IMR-90 (cell line): Measurements from ENCODE around the gene RPS19BP1. TPM values are rescaled to one million over a fixed set of nuclear protein-coding genes. Genes with fewer than 3 reads are reported as not detected.

Experiments
- ATAC-seq: fragments of 200-7000 bp; cut with Tn5 transposase; 2 replicates; pipeline ENCODE4 v1.9.1; 2020; ENCODE audit warnings: low read depth, mild to moderate bottlenecking, moderate library complexity
- BruUV-seq: library from RNA; stranded (reverse); fragments of 400-500 nt; replicated peaks from 2 replicates; lab custom pipeline; 2021; lab: Mats Ljungman, UMichigan
- CTCF ChIA-PET: fragments of 300-600 bp; formaldehyde crosslinking; extraction: SDS; loops from one replicate; lab custom pipeline; 2021; ENCODE audit warnings: antibody characterized with exemption; lab: Yijun Ruan, JAX
- POLR2A ChIA-PET: fragments of 300-600 bp; sonication (Branson Sonifier 250); formaldehyde crosslinking; loops from one replicate; lab custom pipeline; 2022; ENCODE audit warnings: antibody characterized with exemption; ENCODE audit not compliant: unreplicated experiment; lab: Charles Lee
- DNase-seq: peaks from one replicate; pipeline ENCODE4 v3.0.0; 2013
- H2AFZ ChIP-seq: replicated peaks from 2 replicates; pipeline ENCODE3; 2013; ENCODE audit warnings: low read length, mild to moderate bottlenecking; ENCODE audit not compliant: poor library complexity
- H2AK5ac ChIP-seq: 2 replicates; pipeline ENCODE4 v1.6.1; 2013; ENCODE audit warnings: low read depth, low read length, inconsistent platforms
- H2AK9ac ChIP-seq: replicated peaks from 2 replicates; pipeline ENCODE3; 2013; ENCODE audit warnings: mild to moderate bottlenecking, low read depth, low read length, moderate library complexity; ENCODE audit not compliant: poor library complexity
- H2BK120ac ChIP-seq: 2 replicates; pipeline ENCODE4 v1.6.1; 2013; ENCODE audit warnings: low read depth, low read length, inconsistent platforms
- H2BK15ac ChIP-seq: 3 replicates; pipeline ENCODE4 v1.6.1; 2013; ENCODE audit warnings: low read depth, low read length, inconsistent platforms
- H2BK20ac ChIP-seq: 2 replicates; pipeline ENCODE4 v1.6.1; 2013; ENCODE audit warnings: low read depth, mild to moderate bottlenecking, inconsistent platforms, low read length, moderate library complexity
- H2BK5ac ChIP-seq: 2 replicates; pipeline ENCODE4 v1.6.1; 2013; ENCODE audit warnings: mild to moderate bottlenecking, low read depth, low read length, inconsistent platforms; ENCODE audit not compliant: poor library complexity, severe bottlenecking
- H3K14ac ChIP-seq: replicated peaks from 2 replicates; pipeline ENCODE4 v1.6.1; 2013; ENCODE audit warnings: low read depth, low read length, inconsistent platforms
- H3K18ac ChIP-seq: 2 replicates; pipeline ENCODE4 v1.6.1; 2013; ENCODE audit warnings: low read depth, low read length, control low read depth
- H3K23ac ChIP-seq: 2 replicates; pipeline ENCODE4 v1.6.1; 2013; ENCODE audit warnings: low read depth, low read length, inconsistent platforms
- H3K27ac ChIP-seq: 2 replicates; pipeline ENCODE4 v1.5.1; 2013; ENCODE audit warnings: mild to moderate bottlenecking, control low read depth, low read length; ENCODE audit not compliant: insufficient read depth
- H3K27me3 ChIP-seq: 2 replicates; pipeline ENCODE4 v1.6.1; 2013; ENCODE audit warnings: low read length; ENCODE audit not compliant: control insufficient read depth, insufficient read depth
- H3K36me3 ChIP-seq: 2 replicates; pipeline ENCODE4 v1.6.1; 2013; ENCODE audit warnings: low read length, mixed read lengths; ENCODE audit not compliant: control insufficient read depth, insufficient read depth
- H3K4ac ChIP-seq: 2 replicates; pipeline ENCODE4 v1.6.1; 2013; ENCODE audit warnings: low read depth, low read length, inconsistent platforms
- H3K4me1 ChIP-seq: 2 replicates; pipeline ENCODE4 v1.6.1; 2013; ENCODE audit warnings: low read length, mixed read lengths; ENCODE audit not compliant: control insufficient read depth, insufficient read depth
- H3K4me2 ChIP-seq: 2 replicates; pipeline ENCODE4 v1.6.1; 2013; ENCODE audit warnings: low read depth, mild to moderate bottlenecking, control low read depth, low read length, moderate library complexity
- H3K4me3 ChIP-seq: 2 replicates; pipeline ENCODE4 v1.5.1; 2013; ENCODE audit warnings: low read depth, mild to moderate bottlenecking, control low read depth, low read length, moderate library complexity; ENCODE audit not compliant: insufficient read depth
- H3K56ac ChIP-seq: 2 replicates; pipeline ENCODE4 v1.6.1; 2013; ENCODE audit warnings: low read length, inconsistent platforms; ENCODE audit not compliant: insufficient read depth; ENCODE audit errors: extremely low read depth
- H3K79me1 ChIP-seq, 2 experiments: 2 replicates each; pipeline ENCODE4 v1.6.1; 2013; ENCODE audit warnings: low read length in 2 of 2, inconsistent platforms in 1 of 2, low read depth in 1 of 2
- H3K9ac ChIP-seq: 2 replicates; pipeline ENCODE4 v1.6.1; 2013; ENCODE audit warnings: low read depth, low read length, control low read depth
- H3K9me1 ChIP-seq: 2 replicates; pipeline ENCODE4 v1.6.1; 2013; ENCODE audit warnings: low read length, inconsistent platforms; ENCODE audit not compliant: insufficient read depth
- H3K9me3 ChIP-seq: 2 replicates; pipeline ENCODE4 v1.6.1; 2013; ENCODE audit warnings: low read length; ENCODE audit not compliant: control insufficient read depth, insufficient read depth
- H4K20me1 ChIP-seq: 2 replicates; pipeline ENCODE4 v1.6.1; 2013; ENCODE audit warnings: low read length, inconsistent platforms; ENCODE audit not compliant: insufficient read depth
- H4K5ac ChIP-seq: 2 replicates; pipeline ENCODE4 v1.6.1; 2013; ENCODE audit warnings: mild to moderate bottlenecking, low read depth, low read length, control low read depth
- H4K8ac ChIP-seq, 2 experiments: 2 replicates each; pipeline ENCODE4 v1.6.1; 2013; ENCODE audit warnings: low read depth in 2 of 2, low read length in 2 of 2, control low read depth in 1 of 2, inconsistent platforms in 1 of 2
- H4K91ac ChIP-seq: 2 replicates; pipeline ENCODE4 v1.6.1; 2013; ENCODE audit warnings: low read depth, low read length, inconsistent platforms; ENCODE audit not compliant: insufficient read depth
- BHLHE40 ChIP-seq: fragments of 150-350 bp; IDR thresholded peaks from 2 replicates; pipeline ENCODE4 v1.6.1; 2016; ENCODE audit warnings: mild to moderate bottlenecking, low read depth, low read length
- CEBPB ChIP-seq: IDR thresholded peaks from 2 replicates; pipeline ENCODE4 v1.6.1; 2012; ENCODE audit warnings: low read depth, low read length, improper control_type of control experiment
- CHD1 ChIP-seq: IDR thresholded peaks from 2 replicates; pipeline ENCODE4 v1.6.1; 2012; ENCODE audit warnings: low read depth, low read length, improper control_type of control experiment
- CTCF ChIP-seq: conservative IDR thresholded peaks from 2 replicates; pipeline ENCODE4 v1.5.1; 2012; ENCODE audit warnings: mild to moderate bottlenecking, low read depth, low read length, improper control_type of control experiment
- ELK1 ChIP-seq: fragments of 150-350 bp; IDR thresholded peaks from 2 replicates; pipeline ENCODE4 v1.6.1; 2016; ENCODE audit warnings: low read depth, mild to moderate bottlenecking, low read length, moderate library complexity, borderline replicate concordance
- FOS ChIP-seq: fragments of 150-350 bp; IDR thresholded peaks from 2 replicates; pipeline ENCODE4 v1.6.1; 2016; ENCODE audit warnings: low read depth, low read length
- MAFK ChIP-seq: IDR thresholded peaks from 2 replicates; pipeline ENCODE4 v1.6.1; 2012; ENCODE audit warnings: low read depth, low read length, improper control_type of control experiment
- MAZ ChIP-seq: IDR thresholded peaks from 2 replicates; pipeline ENCODE4 v1.6.1; 2012; ENCODE audit warnings: low read depth, mild to moderate bottlenecking, low read length, improper control_type of control experiment, moderate library complexity, borderline replicate concordance
- MXI1 ChIP-seq: IDR thresholded peaks from 2 replicates; pipeline ENCODE4 v1.6.1; 2012; ENCODE audit warnings: low read depth, mild to moderate bottlenecking, low read length, moderate library complexity, borderline replicate concordance
- NFE2L2 ChIP-seq: fragments of 150-350 bp; IDR thresholded peaks from 2 replicates; pipeline ENCODE4 v1.6.1; 2016; ENCODE audit warnings: low read depth, mild to moderate bottlenecking, low read length
- POLR2A ChIP-seq: IDR thresholded peaks from 2 replicates; pipeline ENCODE4 v1.6.1; 2012; ENCODE audit warnings: mild to moderate bottlenecking, low read depth, low read length
- RAD21 ChIP-seq: IDR thresholded peaks from 2 replicates; pipeline ENCODE4 v1.6.1; 2012; ENCODE audit warnings: low read length, improper control_type of control experiment
- RCOR1 ChIP-seq: IDR thresholded peaks from 2 replicates; pipeline ENCODE4 v1.6.1; 2012; ENCODE audit warnings: mild to moderate bottlenecking, low read length, improper control_type of control experiment; ENCODE audit not compliant: insufficient replicate concordance
- RFX5 ChIP-seq: IDR thresholded peaks from 2 replicates; pipeline ENCODE4 v1.8.0; 2012; ENCODE audit warnings: low read depth, mild to moderate bottlenecking, low read length, moderate library complexity
- SMC3 ChIP-seq: fragments of 150-350 bp; IDR thresholded peaks from 2 replicates; pipeline ENCODE4 v1.6.1; 2016; ENCODE audit warnings: low read depth, mild to moderate bottlenecking, antibody characterized with exemption, low read length, moderate library complexity
- USF2 ChIP-seq: fragments of 150-350 bp; IDR thresholded peaks from 2 replicates; pipeline ENCODE4 v1.6.1; 2017; ENCODE audit warnings: mild to moderate bottlenecking, antibody characterized with exemption, low read length, low read depth
- WGBS, 2 experiments: methylation state at CpG; one replicate each; pipeline versions ENCODE4 v1.1.5 to v1.1.7; 2013; ENCODE audit warnings: missing lambda C conversion rate in 2 of 2; ENCODE audit not compliant: insufficient read length in 1 of 2; ENCODE audit errors: extremely low coverage in 2 of 2; 5-methylcytosine and 5-hydroxymethylcytosine counted together
- dilution Hi-C: fragments of 300-500 bp; cut with HindIII; formaldehyde crosslinking; loops from one replicate; pipeline ENCODE4 v1.14.3; 2018; ENCODE audit warnings: low sequenced_read_pairs; ENCODE audit not compliant: unreplicated experiment
- in situ Hi-C: fragments of 300-500 bp; cut with MboI; formaldehyde crosslinking; loops from 3 replicates; pipeline ENCODE4 v1.14.3; 2019; ENCODE audit warnings: low sequenced_read_pairs, inconsistent platforms, mixed read lengths
- intact Hi-C: fragments of 100-400 bp; cut with micrococcal nuclease; formaldehyde crosslinking; loops from 2 replicates; pipeline ENCODE4 v1.10.0; 2022
- polyA plus RNA-seq, 3 experiments: library from polyadenylated mRNA; depleted of rRNA; stranded (reverse); fragments of >200 nt; gene quantifications; 2 replicates each; pipeline ENCODE4 v1.2.3, GENCODE V29; 2012; ENCODE audit warnings: low replicate concordance in 1 of 3
- total RNA-seq: library from RNA; depleted of rRNA; stranded (reverse); fragments of >200 nt; gene quantifications from 2 replicates; pipeline ENCODE4 v1.2.3, GENCODE V29; 2012

Gene RPS19BP1
- total and polyA plus RNA-seq, 2 of the 4 experiments (the other 2 are of a cell fraction): 33.0 to 95.4 TPM

- Histone ChIP-seq H3K27ac (no peak overlapping the region), H2AK9ac (no peak overlapping the region), H4K5ac (no peak overlapping the region), H2BK20ac (no peak overlapping the region), H3K14ac (no peak overlapping the region), H3K9me3 (no peaks in the 10 kb centered on the region), H3K9ac (no peak overlapping the region), H2BK120ac (no peak overlapping the region), H2AFZ (no peak overlapping the region), H4K91ac (no peak overlapping the region), H3K4me1 (peaks cover 2% of the 10 kb centered on the region; the same call in 1 of the 2 replicates), H3K56ac (no peak overlapping the region), H3K27me3 (peaks cover 75% of the 10 kb centered on the region), H2BK5ac (no peak overlapping the region), H3K4ac (no peak overlapping the region), H4K20me1 (no peaks in the 10 kb centered on the region), H3K79me1 (no peaks in the 10 kb centered on the region), H3K36me3 (no peaks in the 10 kb centered on the region), H4K8ac (no peak overlapping the region), H3K4me3 (no peak overlapping the region), H3K18ac (no peak overlapping the region), H3K4me2 (no peak overlapping the region), H2AK5ac (no peak overlapping the region), H3K9me1 (peaks cover 9% of the 10 kb centered on the region), H2BK15ac (no peak overlapping the region), H3K23ac (no peak overlapping the region)
- CTCF ChIA-PET: interaction anchor here (1.0 to 1.3 kb wide), 2 partner anchors 10 to 12 kb away, joined by 4 read pairs; partner anchors contain the start of gene CACNA1I
- intact Hi-C loops: no loop called here
- DNase-seq: no peak
- dilution Hi-C loops: no loop called here
- TF ChIP-seq MXI1 (no peak), RCOR1 (no peak), MAFK (no peak), MAZ (no peak), BHLHE40 (no peak), ELK1 (no peak), RFX5 (no peak), POLR2A (no peak), RAD21 (no peak), FOS (no peak), SMC3 (no peak), USF2 (no peak), CHD1 (no peak), NFE2L2 (no peak), CTCF (no peak), CEBPB (no peak)
- in situ Hi-C loops: no loop called here
- POLR2A ChIA-PET: no interaction called here
- ATAC-seq: no peak
- no CpG with 5 or more reads among the region's 6 CpGs for WGBS, 2 experiments
- BruUV-seq: no TSS peak
Measured at GRCh38 chr22:39560127-39560526, 27.6 kb upstream of the RPS19BP1 start.
